Endothelial cell (in vitro differentiated cells): ENCODE measurements around the gene OR11H1. TPM values are rescaled to one million over a fixed set of nuclear protein-coding genes. Genes with fewer than 3 reads are reported as not detected.
"Not testable (repeated sequence)": the region's sequence is repeated elsewhere in the genome, so short reads cannot be mapped to it uniquely, and the experiment has no call there.

Experiments used
- DNase-seq: peaks from one replicate; pipeline ENCODE4 v3.0.0; 2021; ENCODE audit warnings: low spot score
- H3K27ac Mint-ChIP-seq: one replicate; pipeline ENCODE4 v1.8.0; 2021; ENCODE audit warnings: mixed read lengths, inconsistent platforms; ENCODE audit not compliant: unreplicated experiment
- H3K27me3 Mint-ChIP-seq: one replicate; pipeline ENCODE4 v1.8.0; 2021; ENCODE audit warnings: mild to moderate bottlenecking, moderate library complexity, mixed read lengths, inconsistent platforms; ENCODE audit not compliant: unreplicated experiment
- H3K36me3 Mint-ChIP-seq: one replicate; pipeline ENCODE4 v1.8.0; 2021; ENCODE audit warnings: mild to moderate bottlenecking, low read depth, mixed read lengths, inconsistent platforms; ENCODE audit not compliant: unreplicated experiment
- H3K4me1 Mint-ChIP-seq: one replicate; pipeline ENCODE4 v1.8.0; 2021; ENCODE audit warnings: mild to moderate bottlenecking, mixed read lengths, inconsistent platforms; ENCODE audit not compliant: unreplicated experiment
- H3K4me3 Mint-ChIP-seq: one replicate; pipeline ENCODE4 v1.8.0; 2021; ENCODE audit warnings: mild to moderate bottlenecking, mixed read lengths, inconsistent platforms; ENCODE audit not compliant: unreplicated experiment
- H3K9me3 Mint-ChIP-seq: one replicate; pipeline ENCODE4 v1.8.0; 2021; ENCODE audit warnings: mixed read lengths, inconsistent platforms; ENCODE audit not compliant: unreplicated experiment
- long read RNA-seq: library from polyadenylated mRNA; unstranded; transcript quantifications from one replicate; pipeline ENCODE4 v2.0.0, GENCODE V29; 2020; ENCODE audit not compliant: unreplicated experiment
- total RNA-seq: library from RNA; stranded (reverse); fragmentation: NEBNext Ultra II Directional; extraction: Animal tissue kit (Norgen Biotek cat#: 25700); gene quantifications from one replicate; pipeline ENCODE4 v1.2.1, GENCODE V29; 2021; ENCODE audit not compliant: unreplicated experiment

OR11H1 gene
- total RNA-seq = not detected
- long read RNA-seq = 0 reads

- not testable (repeated sequence) for H3K4me3 Mint-ChIP-seq, DNase-seq, H3K27ac Mint-ChIP-seq, H3K36me3 Mint-ChIP-seq, H3K27me3 Mint-ChIP-seq, H3K9me3 Mint-ChIP-seq, H3K4me1 Mint-ChIP-seq
Observed at GRCh38 chr22:15527892-15528291, at the start of gene OR11H1. OR11H1 (plus strand) TSS chr22:15528192; CDS start chr22:15528192, 0 bp downstream.

GRCh38 chr22:15509967-15510366 lies 18.0 kb upstream of the OR11H1 start:
- H3K27ac Mint-ChIP-seq, H3K27me3 Mint-ChIP-seq, H3K4me3 Mint-ChIP-seq, H3K4me1 Mint-ChIP-seq, H3K9me3 Mint-ChIP-seq, DNase-seq, H3K36me3 Mint-ChIP-seq: not testable (repeated sequence)

- H3K27me3 Mint-ChIP-seq, H3K4me1 Mint-ChIP-seq, DNase-seq, H3K9me3 Mint-ChIP-seq, H3K4me3 Mint-ChIP-seq, H3K36me3 Mint-ChIP-seq, H3K27ac Mint-ChIP-seq: not testable (repeated sequence)
Observed at GRCh38 chr22:15515896-15516295, 12.1 kb upstream of the OR11H1 start.

GRCh38 chr22:15553767-15554166 lies 25.8 kb downstream of the OR11H1 start:
- not testable (repeated sequence) for DNase-seq, H3K4me1 Mint-ChIP-seq, H3K36me3 Mint-ChIP-seq, H3K27ac Mint-ChIP-seq, H3K27me3 Mint-ChIP-seq, H3K9me3 Mint-ChIP-seq, H3K4me3 Mint-ChIP-seq

GRCh38 chr22:15563461-15563860 lies 35.5 kb downstream of the OR11H1 start:
- not testable (repeated sequence) for H3K27me3 Mint-ChIP-seq, H3K4me3 Mint-ChIP-seq, H3K27ac Mint-ChIP-seq, DNase-seq, H3K4me1 Mint-ChIP-seq, H3K36me3 Mint-ChIP-seq, H3K9me3 Mint-ChIP-seq

- not testable (repeated sequence) for H3K4me3 Mint-ChIP-seq, H3K4me1 Mint-ChIP-seq, H3K27me3 Mint-ChIP-seq, H3K27ac Mint-ChIP-seq, H3K9me3 Mint-ChIP-seq, DNase-seq, H3K36me3 Mint-ChIP-seq
Observed at GRCh38 chr22:15565063-15565462, 37.1 kb downstream of the OR11H1 start.

Other genes with a start within 250 kb of the OR11H1 start
- gene POTEH, start 161.8 kb downstream of the OR11H1 start, total RNA-seq = not detected